IPS-NIHi11 (cell line): ENCODE data around the gene EDIL3.

Experiments
- DNase-seq: peaks from one replicate; pipeline ENCODE4 v3.0.0; 2012; ENCODE audit warnings: mixed read lengths, low spot score

Gene EDIL3

DNA sequence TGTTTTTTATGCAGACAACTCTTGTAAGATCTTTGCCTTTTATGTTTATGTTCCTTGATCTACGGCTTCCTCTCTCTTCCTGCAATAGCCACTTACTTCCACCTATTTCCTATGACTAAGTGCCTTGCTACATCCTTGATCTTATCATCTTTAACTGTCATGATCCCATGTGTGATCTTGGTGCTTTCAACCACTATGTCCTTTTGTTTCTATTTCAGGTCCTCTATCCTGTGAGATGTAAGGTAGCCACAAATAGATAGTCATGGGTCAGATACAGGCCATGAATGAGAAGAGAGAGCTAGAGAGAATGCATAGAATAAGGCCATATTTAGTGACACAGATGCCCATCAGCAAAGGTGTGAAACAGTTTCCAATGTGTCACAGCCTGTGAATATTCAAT lies 420.4 kb downstream of the EDIL3 start:
- DNase-seq, result no peak

- no peak for DNase-seq
These were observed 427.5 kb downstream of the EDIL3 start for GRCh38 chr5:83957188-83957587.

- DNase-seq, result no peak
These were observed 428.3 kb downstream of the EDIL3 start for GRCh38 chr5:83956386-83956785.

GRCh38 chr5:83955916-83956315 lies 428.8 kb downstream of the EDIL3 start:
- no peak for DNase-seq

DNA sequence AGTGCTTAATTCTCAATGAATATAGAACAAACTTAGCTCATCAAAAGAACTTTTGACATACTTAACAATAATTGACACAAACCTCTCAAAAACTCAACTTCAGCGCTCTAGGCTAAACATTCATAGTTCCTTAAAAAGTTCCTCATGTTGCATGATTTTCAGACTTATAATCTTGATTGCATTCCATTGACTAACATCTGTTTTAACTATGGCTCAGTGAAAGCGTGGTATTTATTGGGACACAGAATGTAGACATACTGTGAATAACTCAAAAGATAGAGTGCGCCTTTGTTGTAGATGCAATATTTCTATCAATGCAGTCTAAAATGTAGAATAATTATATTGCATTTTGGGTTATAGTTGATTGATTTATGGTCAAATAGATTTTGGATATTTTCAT lies 436.9 kb downstream of the EDIL3 start:
- no peak for DNase-seq

- DNase-seq, result no peak
These were observed 438.2 kb downstream of the EDIL3 start for GRCh38 chr5:83946516-83946915.

DNA sequence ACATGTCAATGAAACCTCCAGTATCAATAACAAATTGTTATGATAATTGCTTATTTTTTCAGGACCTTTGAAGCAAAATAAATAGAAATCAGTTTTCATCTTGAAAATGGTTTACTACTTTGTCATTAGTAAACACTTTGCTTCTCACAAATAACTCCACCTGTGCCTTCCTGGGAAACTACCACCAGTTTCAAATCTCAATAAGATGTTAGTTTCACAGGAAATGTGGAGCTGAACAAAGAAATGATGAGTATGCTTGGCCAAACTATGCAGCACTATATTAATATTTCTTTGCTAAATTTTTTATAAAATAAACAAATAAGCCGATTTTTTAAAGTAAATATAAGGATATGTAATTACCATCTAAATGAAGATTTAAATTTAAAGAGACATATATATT lies 442.5 kb downstream of the EDIL3 start:
- no peak for DNase-seq

GRCh38 chr5:83937837-83938236 lies 446.8 kb downstream of the EDIL3 start:
- DNase-seq, result no peak

DNA sequence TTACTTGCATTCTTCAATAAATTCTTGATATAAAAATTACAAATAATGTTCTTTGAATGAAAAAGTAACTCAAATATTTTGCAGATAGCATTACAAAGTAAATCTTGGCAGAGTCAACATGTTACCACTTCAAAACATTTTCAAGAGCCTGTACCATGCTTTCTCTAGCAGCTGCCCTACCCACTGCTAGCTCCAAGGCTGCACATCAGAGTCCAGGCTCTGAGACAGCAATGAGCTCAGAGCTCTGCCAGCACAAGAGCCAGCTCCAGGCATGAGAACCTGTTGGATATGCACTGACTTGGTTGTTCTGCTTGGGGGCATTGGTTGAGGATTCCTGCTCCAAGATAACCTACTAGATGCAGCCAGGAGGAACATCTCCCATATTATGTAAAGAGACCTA lies 452.7 kb downstream of the EDIL3 start:
- no peak for DNase-seq

- peak; percentile 74 for DNase-seq
These were observed 457.4 kb downstream of the EDIL3 start for GRCh38 chr5:83927140-83927733.

DNA sequence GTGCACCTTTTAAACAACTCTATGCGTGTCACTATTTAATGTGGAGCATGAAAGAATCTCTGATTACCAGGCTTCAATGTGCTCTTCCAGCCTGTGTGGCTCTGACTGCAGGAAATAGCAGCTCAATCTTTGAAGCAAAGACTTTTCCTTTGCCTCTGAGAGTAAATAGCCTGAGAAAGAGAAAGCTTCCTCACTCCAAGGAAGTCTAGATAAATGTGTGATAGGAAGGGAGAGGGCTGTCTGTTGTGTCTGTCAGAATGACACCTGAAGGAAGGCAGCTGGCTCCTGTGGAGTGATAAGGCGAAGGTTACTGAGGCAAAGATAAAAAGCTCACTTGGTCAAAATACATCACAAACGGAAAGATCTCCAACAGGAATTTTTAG lies 458.7 kb downstream of the EDIL3 start:
- DNase-seq, result no peak

- no peak for DNase-seq
These were observed 459.2 kb downstream of the EDIL3 start for GRCh38 chr5:83925321-83925954.

DNA sequence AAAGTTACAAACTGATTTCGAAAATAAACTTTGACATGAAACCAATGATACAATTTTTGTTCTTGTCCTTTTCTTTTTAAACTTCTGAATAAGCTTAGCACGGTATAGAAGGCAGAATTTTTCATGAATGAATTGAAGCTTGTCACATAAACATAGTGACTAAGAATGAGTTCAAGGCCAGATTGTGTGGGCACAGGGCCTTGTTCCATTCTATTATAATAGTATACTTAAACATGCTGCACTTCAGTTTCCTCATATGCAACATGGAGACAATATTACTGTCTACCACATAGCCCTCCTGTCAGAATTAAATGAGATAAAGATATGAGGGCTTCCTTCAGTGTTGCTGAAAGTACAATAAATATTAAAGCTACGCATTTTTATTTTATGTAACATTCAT lies 459.8 kb downstream of the EDIL3 start:
- no peak for DNase-seq

DNA sequence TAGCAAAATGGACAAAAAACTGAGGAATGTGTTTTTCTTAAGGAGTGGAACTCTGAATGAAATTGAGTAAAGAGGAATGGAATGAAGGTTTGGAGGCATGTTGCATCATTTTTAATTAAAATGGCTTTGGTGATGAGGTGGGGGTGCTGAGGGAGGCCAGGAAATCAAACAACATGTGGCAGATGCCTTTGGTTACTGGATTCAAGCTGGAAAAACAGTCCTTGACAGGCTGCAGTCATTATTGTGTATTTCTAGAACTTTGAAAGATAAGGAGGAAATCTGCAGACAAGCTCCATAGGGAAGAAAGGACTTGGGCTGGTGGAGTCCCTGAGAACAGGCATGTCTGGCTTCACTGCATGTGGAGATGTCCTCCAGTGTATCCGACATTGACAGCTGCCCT lies 460.5 kb downstream of the EDIL3 start:
- DNase-seq, result no peak

DNA sequence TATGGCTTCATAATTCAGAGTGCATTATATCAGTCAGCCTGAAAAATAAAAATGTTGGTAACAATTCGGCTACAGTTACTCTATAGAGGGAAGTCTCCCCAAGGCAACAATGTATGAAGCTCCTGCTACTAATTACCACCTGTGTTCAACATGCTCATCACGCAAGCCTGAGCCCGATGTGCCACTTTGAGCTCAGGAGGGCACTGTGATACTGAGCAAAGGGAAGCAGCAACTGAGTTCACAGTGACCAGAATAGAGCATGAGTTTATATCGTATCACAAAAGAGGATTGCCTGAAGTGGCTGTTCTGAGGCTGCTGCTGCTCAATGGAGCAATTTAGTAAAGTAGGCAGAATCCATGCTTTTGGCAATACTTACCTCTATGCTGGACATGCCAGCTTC lies 462.0 kb downstream of the EDIL3 start:
- DNase-seq, result no peak

DNA sequence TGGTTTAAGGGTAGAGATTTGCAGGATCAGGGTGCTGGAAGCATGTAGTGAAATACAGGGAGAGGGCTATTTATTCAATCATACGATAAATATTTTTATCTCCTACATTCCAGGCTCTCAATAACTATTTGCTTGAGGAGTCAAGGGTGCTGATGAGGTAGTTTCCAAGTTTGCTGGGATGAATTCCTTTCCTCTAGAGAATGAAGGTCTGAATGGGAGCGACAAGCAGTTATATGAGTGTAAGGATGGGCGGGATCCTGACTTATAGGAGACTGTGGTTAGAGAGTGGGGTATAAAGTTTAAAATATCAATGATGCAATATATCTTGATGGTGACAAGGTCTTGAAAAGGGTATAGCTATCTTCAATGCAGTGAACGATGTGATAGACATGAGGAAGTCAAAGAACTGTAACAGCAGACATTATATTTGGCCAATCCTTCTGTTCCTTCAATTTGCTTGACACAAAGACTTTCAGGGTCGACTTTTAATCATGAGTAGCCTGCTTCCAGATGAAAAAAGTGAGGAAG lies 462.9 kb downstream of the EDIL3 start:
- no peak for DNase-seq

GRCh38 chr5:83919071-83920041 lies 465.3 kb downstream of the EDIL3 start:
- DNase-seq, result no peak

DNA sequence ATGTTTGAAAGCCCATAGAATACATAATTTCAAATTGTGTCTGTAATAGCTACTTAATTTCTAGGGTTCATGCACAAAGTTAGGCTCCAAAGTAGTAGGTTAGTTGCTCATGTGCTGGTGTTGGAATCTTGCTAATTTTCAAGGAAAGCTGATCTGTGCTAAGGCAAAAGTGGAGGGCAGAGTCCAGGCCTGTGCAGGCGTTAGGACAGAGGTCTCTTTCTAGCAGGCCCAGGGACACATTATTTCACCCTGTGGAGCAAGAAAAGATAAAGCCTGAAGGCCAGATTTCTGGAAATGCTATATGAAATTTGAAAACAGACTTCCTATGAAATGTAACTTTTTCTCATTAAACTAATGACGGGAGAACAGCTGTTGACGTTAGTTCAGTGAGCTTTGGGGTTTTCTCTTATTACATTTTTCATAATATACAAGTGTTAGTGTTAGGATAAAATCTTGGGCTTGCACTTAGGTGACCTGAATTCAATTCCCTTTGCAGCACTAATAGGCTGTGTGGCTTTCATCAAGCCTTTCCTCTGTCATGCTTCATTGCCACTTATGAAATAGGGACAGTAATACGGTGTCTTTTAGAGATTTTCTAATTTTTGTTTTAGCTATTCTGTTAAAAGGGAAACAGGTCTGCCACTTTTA lies 467.3 kb downstream of the EDIL3 start:
- DNase-seq, result no peak

GRCh38 chr5:83914662-83915418 lies 469.8 kb downstream of the EDIL3 start:
- DNase-seq, result no peak

DNA sequence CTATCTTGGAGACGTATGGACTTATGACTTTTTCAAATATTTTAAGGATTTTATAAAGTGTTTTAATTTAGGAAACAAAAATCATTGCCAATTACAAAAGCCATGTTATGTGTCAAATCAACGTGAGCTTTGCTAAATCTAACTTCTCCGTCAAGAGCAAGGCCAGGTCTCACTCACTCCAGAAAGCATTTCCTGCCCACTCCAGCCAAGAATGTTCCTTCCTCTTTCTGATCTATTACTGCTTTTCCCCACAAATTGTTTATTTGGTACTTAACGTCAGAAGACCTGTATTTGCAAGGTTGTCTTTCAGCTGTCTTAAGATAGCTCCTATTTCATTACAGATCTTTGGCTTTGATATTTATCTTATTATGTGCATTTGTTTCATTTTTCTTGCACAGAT lies 470.5 kb downstream of the EDIL3 start:
- no peak for DNase-seq

GRCh38 chr5:83913593-83913992 lies 471.1 kb downstream of the EDIL3 start:
- no peak for DNase-seq
